ENCODE results near the gene LUZP1. TPM values are rescaled to one million over a fixed set of nuclear protein-coding genes. Genes with fewer than 3 reads are reported as not detected.

The LUZP1 gene
- total and polyA plus RNA-seq, 2 donors (not counting 3 experiments of a cell fraction or from before 2014, with no cell fraction given), result 26.3 to 82.4 TPM

- H3K4me1 ChIP-seq (ENCODE audit: control insufficient read depth, extremely low read depth, insufficient read depth, low read length), result peaks cover 53% of the 10 kb centered on the region
- no peak overlapping the region for H2AFZ ChIP-seq (ENCODE audit: low read depth, low read length)
- peaks cover 76% of the 10 kb centered on the region for H3K79me2 ChIP-seq (ENCODE audit: control insufficient read depth, insufficient read depth, low read length)
- H3K27me3 ChIP-seq (ENCODE audit: control insufficient read depth in 2 of 2, insufficient read depth in 2 of 2, low read length in 2 of 2), result no peaks in the 10 kb centered on the region
- H3K9me3 ChIP-seq (replicated peaks; ENCODE audit: control insufficient read depth, insufficient read depth, low read length), result no peaks in the 10 kb centered on the region
- H3K4me2 ChIP-seq (ENCODE audit: insufficient read depth, low read length), result peak overlapping the region; percentile 7
- H3K9me1 ChIP-seq (replicated peaks; ENCODE audit: control insufficient read depth, extremely low read depth, insufficient read depth, low read length), result no peaks in the 10 kb centered on the region
- FAIRE-seq (peak; percentile 87), DNase-seq (ENCODE audit: low read depth, low spot score) (peak; percentile 78)
- intact Hi-C loops (cut with micrococcal nuclease) (loop anchor here (1.0 kb wide), 3 partner anchors 70 to 122 kb away; partner anchors contain the start of gene LUZP1), dilution Hi-C loops (cut with MboI; ENCODE audit: extremely low pct_ligation_motif_present, low sequenced_read_pairs) (loop anchor here (10.0 kb wide), 1 partner anchor 86 kb away; no protein-coding TSS in a partner anchor)
- H3K27ac ChIP-seq (ENCODE audit: insufficient read depth, low read depth, low read length), result peak overlapping the region; percentile 83
- no peaks in the 10 kb centered on the region for H4K20me1 ChIP-seq (replicated peaks; ENCODE audit: control insufficient read depth, extremely low read depth, insufficient read depth, low read length)
- ChIA-PET POLR2A (interaction anchor here (0.7 to 1.9 kb wide), 4 partner anchors 14 to 79 kb away, joined by 3 to 10 read pairs (median 4); partner anchors contain the start of gene LUZP1), CTCF (interaction anchor here (0.6 to 17.3 kb wide), 37 partner anchors 9 to 441 kb away, joined by 3 to 671 read pairs (median 5); partner anchors contain the start of genes HNRNPR, HTR1D, KDM1A and LUZP1)
- H3K9ac ChIP-seq (replicated peaks; ENCODE audit: extremely low read depth, insufficient read depth, low read length), result peak overlapping the region; percentile 14
- no peak overlapping the region for H3K4me3 ChIP-seq (replicated peaks in 1 of 3; ENCODE audit: insufficient read depth in 1 of 3, low read depth in 1 of 3, low read length in 3 of 3)
- no peak for TF ChIP-seq FOS (IDR thresholded peaks at IDR 0.05; ENCODE audit: borderline replicate concordance, insufficient read depth, low read length)
- TF ChIP-seq, protein P1, sequence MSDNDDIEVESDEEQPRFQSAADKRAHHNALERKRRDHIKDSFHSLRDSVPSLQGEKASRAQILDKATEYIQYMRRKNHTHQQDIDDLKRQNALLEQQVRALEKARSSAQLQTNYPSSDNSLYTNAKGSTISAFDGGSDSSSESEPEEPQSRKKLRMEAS (IDR thresholded peaks at IDR 0.05; ENCODE audit: insufficient read depth, insufficient read length), result no peak
- TF ChIP-seq, protein P2, sequence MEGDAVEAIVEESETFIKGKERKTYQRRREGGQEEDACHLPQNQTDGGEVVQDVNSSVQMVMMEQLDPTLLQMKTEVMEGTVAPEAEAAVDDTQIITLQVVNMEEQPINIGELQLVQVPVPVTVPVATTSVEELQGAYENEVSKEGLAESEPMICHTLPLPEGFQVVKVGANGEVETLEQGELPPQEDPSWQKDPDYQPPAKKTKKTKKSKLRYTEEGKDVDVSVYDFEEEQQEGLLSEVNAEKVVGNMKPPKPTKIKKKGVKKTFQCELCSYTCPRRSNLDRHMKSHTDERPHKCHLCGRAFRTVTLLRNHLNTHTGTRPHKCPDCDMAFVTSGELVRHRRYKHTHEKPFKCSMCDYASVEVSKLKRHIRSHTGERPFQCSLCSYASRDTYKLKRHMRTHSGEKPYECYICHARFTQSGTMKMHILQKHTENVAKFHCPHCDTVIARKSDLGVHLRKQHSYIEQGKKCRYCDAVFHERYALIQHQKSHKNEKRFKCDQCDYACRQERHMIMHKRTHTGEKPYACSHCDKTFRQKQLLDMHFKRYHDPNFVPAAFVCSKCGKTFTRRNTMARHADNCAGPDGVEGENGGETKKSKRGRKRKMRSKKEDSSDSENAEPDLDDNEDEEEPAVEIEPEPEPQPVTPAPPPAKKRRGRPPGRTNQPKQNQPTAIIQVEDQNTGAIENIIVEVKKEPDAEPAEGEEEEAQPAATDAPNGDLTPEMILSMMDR (IDR thresholded peaks at IDR 0.05; ENCODE audit: extremely low read depth in 1 of 2, insufficient read depth in 1 of 2, low read depth in 1 of 2, low read length in 2 of 2), result peak; percentile 90 to 93
- H3K36me3 ChIP-seq (ENCODE audit: control insufficient read depth in 2 of 2, extremely low read depth in 1 of 2, insufficient read depth in 2 of 2, low read length in 2 of 2), result peaks cover 0 to 9% of the 10 kb centered on the region in 2 experiments
- BruUV-seq (replicated peaks), result no TSS peak
Observed at GRCh38 chr1:23098463-23099170, 70.0 kb downstream of the LUZP1 start.
